ENCODE data around the gene WNT8B.

Gene WNT8B

DNA sequence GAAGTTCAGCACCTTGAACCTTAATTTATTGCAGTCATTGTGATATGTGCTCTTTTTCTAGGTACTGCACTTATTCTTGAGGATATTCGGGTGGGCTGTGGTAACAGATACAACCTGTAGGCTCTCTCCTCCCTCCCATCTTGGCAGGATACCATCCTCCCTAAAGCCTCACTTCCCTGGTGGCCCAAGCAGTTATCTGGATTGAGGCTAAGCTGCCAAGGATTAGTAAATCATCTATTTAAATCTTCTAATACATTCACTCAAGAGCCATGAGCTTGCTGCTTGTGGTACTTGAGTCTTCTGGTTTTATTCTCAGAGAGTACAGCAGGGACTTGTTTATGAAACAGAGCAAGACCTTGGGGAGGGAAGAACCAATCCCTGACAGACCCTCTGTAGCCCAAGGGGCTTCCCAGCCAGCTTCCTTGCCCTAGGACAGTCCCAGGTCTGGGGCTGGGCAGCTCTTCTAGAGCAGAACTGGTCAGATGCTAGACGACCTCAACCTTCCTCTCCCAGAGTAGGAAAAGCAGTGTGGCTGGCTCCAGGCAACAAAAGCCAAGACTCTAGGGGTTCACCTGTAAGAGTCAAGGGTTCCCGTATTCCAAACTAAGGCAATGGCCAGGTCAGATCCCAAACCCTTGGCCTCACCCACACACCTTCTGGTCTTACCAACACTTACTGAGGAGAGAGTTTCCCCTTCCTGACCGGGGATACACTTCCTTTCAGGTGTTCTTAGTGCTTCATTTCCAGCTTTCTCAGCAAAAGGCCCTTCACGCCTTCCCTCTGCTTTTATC, 21.3 kb downstream of the WNT8B start:
- DNase-seq (ENCODE audit: low read depth): no peak

DNA sequence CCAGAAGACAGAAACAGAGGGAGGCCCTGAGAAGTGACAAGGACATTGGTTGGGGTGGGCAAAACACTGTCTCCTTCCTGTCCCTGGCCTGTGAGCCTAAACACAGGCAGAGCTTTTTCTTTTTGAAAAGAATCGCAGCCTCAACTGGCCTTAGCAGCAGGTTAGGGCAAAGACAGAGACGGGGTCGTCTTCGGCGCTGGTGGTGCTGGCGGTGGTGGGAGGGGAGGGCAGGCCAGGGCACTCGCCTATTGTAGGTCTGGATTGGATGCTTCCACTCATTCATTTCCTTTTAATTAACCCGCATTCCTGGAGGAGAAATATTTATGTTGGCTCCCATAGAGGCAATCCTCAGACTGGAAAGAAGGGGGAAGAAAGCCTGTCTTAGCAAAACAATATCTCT, 22.6 kb downstream of the WNT8B start:
- DNase-seq (ENCODE audit: low read depth): no peak

DNA sequence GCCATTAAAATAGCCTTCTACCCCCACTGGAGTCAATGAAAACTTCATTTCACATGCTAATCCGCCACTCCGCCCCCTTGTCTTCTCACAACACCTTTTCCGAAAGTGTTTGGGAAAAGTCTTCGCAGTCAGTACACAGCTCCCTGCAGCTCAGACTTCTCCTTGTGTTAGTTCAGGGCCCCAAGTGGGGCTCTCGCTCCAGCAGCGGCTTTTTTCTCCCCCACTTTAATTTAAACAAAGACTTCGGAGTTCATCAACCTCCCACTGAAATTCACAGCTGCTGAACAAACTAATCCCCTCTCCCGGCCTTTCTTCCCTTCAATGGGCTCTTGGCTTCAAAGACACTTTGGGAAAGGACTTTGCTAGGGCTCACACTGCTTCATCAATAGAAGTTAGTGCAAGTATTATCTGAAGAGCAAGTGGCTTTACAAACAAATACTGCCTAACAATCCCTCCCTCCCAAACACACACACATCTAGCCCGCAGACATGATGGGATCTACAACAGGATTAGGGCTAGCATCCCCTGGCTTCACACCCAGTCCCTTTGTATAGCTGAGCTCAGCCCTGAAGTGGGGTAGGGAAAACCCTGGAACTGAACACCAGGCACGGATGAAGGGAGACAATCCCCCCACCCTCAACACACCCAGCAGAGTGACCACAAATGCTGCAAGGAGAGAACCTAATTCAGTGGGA, 23.1 kb downstream of the WNT8B start:
- DNase-seq (ENCODE audit: low read depth): no peak

DNA sequence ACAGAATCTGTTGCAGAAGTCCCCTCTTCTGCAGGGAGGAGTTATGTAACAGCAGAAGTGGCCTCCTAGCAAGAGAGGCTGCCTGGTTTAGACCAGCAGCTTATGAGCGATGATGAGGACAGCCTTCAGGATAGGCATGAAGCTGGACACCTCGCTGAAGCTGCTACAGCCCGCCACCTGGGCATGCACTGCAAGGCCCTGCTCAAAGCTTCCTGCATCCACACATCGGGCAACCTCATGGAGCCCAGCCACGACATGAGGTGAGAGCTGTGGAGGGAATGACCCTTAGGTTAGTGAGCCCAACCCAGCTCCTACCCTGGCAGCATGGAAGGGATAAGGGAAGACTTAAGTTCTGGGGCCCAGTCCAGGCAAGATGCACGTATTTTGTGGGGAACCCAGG, 24.7 kb downstream of the WNT8B start:
- no peak for DNase-seq (ENCODE audit: low read depth)

DNA sequence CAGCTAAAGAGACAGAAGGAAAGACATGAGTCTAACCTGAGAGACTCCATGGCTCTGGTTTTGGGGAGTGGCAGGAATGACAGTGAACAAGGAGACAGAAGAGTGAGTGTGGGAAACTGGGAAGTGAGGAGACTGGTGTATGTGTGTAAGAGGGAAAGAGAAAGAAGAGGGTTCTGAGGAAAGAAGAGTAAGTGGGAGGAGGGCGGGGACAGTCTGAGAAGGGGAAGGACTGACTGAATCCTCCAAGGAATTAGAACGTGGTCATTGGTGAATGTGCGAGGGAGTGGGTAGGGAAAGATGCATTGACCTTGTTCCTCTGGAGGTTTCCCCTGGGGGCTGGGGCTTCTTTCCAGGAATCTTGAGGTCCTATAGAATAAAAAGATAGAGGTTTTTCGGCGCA, 26.6 kb downstream of the WNT8B start:
- DNase-seq (ENCODE audit: low read depth): no peak

DNA sequence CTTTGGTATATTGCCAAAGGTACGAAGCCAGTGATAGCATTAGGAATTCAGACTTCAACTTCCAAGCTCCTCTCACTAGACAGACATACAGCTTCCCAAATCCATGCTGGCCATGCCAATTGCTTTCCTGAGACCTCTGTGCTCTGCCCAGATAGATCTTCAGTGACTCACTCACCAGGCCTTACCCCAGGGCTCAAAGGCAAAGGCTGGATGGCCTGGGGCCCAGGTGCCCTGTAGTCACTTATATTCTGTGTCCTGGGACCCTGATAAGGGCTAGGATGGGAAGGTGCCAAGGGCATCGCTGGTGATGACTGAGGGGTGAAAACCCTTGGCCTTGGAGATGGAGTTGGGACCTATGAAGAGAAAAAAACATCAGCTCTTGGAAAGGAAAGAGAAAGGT, 27.7 kb downstream of the WNT8B start:
- no peak for DNase-seq (ENCODE audit: low read depth)

DNA sequence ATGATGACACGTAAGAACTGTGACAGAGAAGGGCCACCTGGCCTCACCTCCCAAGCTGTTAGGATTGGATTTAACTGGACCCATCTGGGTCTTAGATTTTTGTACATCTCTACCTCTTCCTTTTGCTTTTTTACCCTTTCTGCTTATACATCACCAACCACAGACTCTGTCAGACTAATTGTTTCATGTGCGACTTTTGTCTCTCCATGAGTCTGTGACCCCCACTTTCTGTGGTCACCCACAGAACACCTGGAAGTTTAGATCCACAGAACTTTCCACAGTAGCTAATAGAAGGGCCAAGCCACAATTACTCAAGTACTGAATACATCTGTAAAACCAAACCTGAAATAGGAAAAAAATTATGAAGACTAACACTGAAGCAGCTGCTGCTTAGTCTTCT, 33.8 kb downstream of the WNT8B start:
- no peak for DNase-seq (ENCODE audit: low read depth)

DNA sequence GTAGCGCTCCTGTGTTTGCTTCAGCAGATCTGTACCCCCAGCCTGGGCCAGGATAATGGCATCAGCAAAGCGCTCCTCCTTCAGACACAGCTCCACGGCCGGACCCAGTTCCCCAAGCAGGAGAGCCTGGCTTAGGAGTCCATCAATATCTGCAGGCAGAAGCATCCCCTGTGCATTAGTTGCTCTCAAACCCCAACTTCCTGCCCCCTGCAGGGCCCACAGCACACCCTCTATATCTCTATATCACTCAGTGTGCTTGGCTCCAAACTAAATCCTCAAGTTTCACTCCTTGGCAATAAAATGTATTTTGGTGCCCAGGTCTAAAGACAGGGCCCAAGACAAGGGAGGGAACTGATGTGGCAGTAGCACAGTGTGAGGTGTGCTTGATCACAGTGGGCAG, 35.2 kb downstream of the WNT8B start:
- no peak for DNase-seq (ENCODE audit: low read depth)

DNA sequence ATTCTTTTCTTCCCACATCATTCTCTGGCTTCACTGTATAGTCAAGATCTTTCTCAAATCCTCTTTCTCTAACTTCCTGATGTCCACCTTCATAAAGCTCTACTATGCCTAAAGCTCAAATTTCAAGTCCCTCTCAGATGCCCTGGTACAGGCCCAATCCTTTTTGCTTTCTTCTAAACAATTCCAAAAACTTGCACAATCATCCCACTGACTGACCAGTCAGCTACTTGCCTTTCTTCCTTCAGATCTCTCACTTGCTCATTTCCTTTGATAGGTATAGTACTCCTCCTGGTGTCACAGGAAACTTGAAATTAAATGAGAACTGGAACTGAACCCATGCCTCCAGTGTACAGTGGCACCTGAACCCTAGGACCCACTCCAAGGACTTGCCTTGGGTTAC, 38.6 kb downstream of the WNT8B start:
- DNase-seq (ENCODE audit: low read depth): no peak

DNA sequence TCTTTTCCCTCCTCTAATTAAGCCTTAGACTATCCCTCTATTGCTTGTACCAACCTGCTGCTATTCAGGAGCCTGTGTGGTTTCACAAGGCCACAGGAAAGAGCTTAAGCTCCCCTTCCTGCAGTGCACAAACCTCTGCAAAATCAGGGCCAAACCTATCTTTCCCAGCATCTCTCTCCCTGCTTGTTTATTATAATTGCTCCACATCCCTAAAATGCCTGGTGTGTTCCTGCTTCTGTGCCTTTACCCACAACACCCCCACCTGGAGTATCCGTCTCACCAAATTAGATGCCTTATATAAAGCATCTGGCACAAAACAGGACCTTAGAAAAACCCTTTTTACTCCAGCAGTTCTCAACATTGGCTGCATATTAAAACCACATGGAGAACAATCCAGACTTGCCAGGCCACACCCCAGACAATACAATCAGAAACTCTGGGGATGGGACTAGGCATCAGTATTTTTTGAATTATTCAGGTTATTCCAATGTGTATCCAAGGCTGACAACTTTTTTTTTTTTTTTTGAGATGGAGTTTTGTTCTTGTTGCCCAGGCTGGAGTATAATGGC, 40.2 kb downstream of the WNT8B start:
- no peak for DNase-seq (ENCODE audit: low read depth)

DNA sequence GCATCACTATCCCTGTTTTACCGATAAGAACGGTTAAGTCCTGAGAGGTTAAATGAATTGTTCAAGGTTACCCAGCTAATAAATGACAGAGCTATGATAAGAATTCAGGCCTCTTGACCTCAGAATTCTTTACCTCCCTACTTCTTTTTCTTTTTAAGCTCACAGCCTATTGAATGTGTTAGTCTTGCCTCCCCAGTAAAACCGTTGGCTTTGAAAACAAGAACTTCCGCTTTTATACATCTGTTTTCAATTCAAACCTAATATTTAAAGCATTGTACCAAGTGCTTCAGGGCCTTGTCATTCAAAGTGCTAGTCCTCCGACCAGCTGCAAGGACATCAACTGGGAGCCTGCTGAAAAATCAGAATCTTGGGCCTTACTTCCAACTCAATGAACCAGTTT, 41.3 kb downstream of the WNT8B start:
- DNase-seq (ENCODE audit: low read depth): no peak

DNA sequence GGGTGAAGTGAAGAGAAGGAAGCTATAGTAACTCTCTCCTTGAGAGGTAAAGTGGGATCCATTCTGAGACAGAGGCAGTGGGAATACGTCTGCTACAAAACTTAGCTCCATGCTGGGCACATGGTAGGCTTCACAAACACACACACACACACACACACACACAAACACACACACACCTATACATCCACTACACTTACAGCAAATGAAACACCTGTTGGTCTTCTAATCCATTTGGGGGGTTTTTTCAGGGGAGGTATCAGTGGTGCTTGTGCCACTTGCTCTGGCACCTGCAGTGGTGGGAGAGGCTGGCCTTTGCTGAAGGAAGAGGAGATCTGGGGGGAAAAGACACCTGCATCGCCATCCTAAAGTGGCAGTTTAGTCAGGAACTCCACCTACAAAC, 42.4 kb downstream of the WNT8B start:
- no peak for DNase-seq (ENCODE audit: low read depth)

DNA sequence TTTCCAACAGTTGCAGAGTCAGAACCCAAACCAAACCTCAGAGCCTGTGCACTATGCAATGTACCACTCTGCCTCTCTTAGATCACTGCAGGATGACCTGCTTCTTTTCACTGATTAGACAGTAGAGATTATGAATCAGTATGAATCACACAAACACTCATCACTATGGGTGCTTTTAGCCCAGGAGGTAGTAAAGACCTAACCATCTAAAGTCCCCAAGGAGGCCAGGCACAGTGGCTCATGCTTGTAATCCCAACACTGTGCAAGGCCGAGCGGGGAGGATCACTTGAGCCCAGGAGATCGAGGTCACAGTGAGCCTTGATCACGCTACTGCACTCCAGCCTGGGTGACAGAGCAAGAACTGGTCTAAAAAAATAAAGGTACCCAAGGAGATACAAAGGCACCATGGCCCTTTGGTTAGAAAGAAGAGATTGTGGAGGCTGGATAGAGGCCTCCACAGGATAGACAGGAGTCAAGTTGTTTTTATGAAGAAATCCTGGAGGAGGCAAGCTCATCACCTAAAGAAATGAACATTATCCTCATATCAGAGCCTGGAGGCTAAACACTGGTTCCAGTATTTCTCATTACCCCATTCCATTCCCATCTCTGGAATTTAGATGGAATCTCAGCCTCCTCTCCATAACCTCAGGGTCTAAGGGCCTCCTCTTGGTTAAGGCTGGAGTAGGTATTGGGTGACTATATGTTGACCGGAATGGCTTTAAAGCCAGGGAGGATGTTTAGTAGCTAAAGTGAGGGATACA, 44.0 kb downstream of the WNT8B start:
- DNase-seq (ENCODE audit: low read depth): no peak

DNA sequence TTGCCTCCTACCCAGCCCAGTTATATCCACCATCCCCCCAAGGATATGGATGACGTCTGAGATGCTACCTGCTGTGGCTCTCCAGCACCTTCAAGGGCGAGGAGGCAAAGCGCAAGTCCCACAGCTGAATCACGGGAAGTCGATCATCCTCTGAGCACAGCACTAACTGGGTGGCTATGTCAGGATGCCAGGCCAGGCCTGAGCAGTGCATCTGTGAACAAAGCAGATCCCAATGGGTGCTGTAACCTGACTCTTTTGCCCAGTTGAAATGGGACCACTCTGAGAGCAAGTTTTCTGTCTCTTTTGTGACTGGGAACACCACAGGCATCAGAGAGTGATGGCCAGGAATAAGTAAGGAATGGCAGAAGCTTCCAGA, 44.5 kb downstream of the WNT8B start:
- no peak for DNase-seq (ENCODE audit: low read depth)

DNA sequence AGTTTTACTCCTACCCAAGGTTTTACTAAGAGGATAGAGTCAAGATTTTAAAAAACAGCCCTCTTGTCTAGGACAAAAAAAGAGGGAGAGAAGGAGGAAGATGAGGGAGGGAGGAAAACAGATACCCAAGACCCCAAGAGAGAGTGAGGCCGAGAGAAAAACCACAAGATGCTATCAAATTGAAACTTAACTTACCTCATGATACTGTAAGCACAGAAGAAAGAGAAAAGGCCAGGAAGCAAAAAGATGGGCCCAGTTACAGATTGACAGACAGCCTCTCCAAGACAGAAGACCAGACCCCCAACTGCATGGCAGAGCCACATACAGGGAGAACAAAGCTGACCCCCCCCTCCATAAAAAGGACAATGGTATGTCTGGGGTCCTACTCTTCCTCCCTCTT, 45.5 kb downstream of the WNT8B start:
- DNase-seq (ENCODE audit: low read depth): no peak

DNA sequence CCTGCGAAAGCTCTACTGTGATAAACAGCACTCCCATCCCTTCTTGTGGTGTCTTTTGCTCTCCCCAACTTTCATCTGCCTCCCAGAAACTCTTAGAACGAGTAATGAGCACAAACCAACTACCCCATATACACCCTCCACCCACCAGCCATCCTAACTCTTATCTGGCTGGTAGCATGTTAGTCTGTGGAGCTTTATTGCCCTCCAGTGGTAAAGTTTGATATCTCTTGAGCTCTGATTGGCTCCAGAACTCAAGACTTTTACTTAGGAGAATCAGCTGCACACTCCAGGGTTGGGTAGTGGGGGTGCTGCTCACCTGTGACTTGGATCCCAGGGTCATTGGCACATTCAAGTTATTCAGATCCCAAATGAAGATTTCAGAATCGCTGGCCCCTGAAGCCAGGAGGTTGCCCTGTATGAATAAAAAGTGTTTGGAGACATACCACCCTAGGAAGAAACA, 45.9 kb downstream of the WNT8B start:
- no peak for DNase-seq (ENCODE audit: low read depth)

DNA sequence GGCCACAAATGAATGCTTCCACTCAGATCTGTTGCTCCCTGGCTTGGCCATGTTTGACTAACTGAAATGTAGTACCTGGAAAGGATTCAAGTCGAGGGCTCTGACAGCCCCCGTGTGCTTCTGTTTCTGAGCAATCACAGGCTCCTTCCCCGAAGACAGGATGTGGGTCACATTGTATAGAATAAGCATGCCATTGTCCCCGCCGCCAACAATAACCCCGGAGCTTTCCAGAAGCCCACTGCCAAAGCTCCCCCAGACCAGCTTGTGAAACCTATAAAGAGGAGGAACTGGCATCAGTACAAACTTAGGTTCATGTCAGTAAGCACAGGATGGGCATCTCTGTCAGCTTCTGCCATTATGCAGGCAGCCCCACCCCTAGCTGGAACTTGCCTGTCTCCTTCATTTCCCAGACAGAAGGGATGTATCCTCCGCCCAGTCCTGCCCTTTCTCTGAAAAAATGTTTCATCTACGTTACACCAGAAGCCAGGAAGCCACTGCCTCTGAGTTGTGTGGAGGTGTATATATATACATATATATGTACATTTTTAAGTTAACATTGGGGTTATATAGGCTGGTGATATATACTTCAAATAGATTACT, 46.5 kb downstream of the WNT8B start:
- DNase-seq (ENCODE audit: low read depth): no peak

DNA sequence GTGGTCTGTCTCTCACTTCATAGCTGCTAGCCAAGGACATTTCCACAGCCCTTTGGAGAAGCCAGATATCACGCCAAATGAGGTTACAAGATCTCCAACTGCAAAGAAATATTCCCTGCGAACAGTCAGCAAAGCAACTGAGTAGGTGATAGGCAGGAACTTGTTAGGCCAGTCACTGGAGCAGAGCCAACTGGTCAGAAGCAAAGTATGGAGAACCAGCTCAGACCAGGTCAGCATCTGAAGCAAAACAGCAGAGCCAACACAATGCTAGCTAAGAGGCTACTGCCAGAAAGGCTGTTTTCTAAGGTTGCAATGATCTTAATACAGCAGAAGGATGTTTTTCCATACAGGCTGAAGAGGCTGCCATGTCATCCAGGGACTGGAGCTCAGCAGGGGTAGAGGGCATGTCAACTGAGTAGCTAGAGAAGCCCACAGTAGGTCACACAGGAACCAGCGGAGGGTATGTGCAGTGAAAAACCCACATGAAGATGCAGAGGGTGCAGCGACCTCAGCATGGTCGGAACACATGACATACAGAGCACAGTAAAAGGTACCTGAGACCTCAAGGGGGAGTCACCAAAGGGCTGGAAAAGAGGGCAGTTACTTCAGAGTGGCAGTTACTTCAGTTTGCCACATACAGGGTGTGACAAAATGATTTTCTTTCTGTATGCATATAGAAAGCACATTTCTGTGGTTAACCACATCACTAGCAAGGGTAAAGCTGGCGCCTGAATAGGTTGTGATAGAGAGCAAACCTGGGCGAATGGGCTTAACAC, 47.9 kb downstream of the WNT8B start:
- DNase-seq (ENCODE audit: low read depth): peak; percentile 45

DNA sequence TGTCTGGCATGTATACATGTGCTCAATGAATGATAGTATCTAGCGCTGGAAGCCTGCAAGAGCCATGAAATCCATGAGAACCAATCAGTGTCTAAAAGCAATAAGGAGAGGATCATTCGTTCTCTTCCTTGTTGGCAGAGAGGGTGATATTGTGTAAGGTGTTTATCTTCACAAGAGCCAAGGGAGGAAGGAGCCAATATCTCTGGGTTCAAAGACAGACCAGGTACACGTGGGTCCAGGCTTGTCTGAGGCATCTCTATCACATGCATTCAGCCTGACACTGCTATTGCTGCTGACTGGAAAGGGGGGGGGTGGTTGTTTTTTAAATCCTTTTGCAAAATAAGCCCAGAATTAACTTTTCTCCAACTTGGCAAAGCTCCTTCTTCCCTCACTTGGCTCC, 52.8 kb downstream of the WNT8B start:
- no peak for DNase-seq (ENCODE audit: low read depth)

DNA sequence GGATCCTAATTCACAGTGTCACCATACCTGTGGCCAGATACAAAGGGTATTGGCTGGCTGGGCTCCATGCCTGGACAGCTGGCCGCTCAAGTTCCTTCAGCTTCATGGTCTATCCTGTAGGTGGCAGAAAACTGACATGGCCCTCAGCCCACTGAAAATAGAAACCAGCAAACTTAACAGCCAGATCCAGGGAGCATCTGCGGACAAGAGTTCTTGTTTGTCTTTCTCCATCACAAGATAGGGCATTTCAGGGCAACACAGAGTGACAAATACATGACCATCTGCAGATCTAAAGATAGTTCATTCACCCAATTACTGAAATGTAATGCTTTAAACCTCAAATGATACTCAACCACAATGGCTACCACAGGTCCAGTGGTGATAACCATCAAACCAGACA, 54.0 kb downstream of the WNT8B start:
- no peak for DNase-seq (ENCODE audit: low read depth)

DNA sequence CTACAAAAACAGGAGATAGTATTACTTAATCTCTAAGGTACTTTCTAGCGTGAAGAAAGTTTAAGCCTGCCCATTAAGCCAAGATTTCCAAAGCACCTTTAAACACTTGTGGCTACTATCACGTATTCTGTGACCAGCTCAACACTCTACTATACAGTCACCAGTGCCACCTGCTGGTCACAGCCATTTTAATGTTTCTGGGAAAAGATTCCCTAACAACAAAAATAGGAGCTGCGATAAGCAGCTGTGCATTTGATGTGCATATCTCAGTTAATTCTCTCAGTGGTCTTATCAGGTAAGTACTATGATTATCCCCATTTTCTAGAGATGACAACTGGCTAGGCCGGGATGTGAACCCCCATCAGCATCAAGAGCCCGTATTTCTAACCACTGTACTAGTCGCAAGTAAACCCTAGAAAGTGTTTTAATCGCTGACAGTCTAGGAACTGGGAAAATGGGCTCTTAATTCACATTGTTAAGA, 56.0 kb downstream of the WNT8B start:
- DNase-seq (ENCODE audit: low read depth): peak; percentile 37

Measured in stimulated activated CD8-positive, alpha-beta memory T cell treated with anti-CD3 and anti-CD28 coated beads, Interleukin-12 subunit alpha, Interleukin-12 subunit beta, amount 100 ng/mL, for 1 hour (primary cell).